ENCODE results near the gene FGF6.

Gene FGF6

DNA sequence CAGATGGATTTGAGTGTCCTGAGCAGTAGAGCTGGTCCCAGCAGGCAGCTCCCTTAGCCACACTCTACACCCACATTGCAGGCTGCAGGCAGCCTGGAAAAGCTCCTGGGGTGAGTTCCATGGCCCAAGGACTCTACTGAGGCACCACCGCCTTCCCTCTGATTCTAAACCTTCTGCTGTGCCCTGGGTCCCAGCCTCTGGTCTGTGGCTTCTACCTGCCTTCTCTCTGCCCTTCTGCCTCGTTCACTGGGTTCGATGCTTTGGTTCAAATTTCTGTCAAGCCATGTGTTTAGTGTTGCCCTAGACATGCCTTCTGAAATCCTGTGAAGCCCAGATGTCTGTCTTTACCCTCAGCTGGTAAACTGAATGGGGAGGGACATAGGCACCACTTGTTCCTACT, 1.5 kb upstream of the FGF6 start:
- no peak for DNase-seq (ENCODE audit: low read depth in 3 of 3)

GRCh38 chr12:4446335-4446734, 720 bp upstream of the FGF6 start:
- DNase-seq (ENCODE audit: low read depth in 3 of 3), result no peak

- no peak for DNase-seq (ENCODE audit: low read depth in 3 of 3)
Observed at GRCh38 chr12:4444031-4444430, 1.6 kb downstream of the FGF6 start.

GRCh38 chr12:4443616-4444015, 2.0 kb downstream of the FGF6 start:
- no peak for DNase-seq (ENCODE audit: low read depth in 3 of 3)

DNA sequence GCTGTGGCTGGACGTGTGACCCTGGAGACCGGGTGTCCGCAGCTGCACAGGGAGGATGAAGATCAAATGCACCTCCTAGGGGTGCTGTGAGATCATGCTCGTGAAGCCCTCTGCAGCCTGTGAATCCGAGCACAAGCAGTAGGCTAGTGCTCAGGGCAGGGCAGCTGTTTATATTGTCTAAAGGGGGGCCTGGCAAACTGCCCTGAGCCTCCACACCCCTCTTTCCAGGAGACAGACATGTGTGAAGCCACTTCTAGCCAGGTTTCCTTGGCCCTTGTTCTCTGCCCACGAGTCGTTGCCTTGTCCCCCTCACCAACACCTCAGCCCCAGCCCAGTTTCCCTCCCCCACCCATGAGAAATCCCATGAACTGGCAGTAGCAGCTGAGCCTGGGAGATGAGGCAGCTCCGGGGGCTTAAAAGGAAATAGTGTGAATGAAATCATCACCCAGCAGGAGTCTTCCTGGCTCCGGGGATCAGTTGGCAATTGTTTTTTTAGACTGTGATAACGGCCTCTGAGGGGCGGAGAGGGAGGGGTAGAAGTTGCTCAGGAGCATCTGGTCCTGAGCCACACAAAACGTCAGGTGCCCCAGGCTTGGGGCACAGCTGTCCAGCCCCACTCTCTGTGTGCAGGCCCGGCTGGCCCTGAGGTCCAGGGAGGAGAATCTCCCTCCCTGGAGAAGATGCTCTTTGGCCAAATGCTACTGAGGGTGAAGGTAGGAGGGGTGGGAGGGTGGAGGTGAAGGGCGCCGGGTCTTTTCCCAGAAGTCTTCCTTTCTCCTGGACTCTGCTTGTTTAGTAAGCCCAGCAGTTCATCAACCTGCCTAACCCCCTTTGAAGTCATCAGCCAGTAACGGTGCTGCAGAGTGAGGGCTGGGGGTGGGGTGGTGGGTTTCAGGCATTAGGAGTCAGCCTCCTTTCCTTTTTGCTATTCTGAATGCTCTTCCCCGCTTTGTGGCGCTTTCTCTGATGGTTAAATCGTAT, 4.0 kb downstream of the FGF6 start:
- DNase-seq (ENCODE audit: low read depth in 3 of 3), result no peak

- no peak for DNase-seq (ENCODE audit: low read depth in 3 of 3)
Observed at GRCh38 chr12:4440187-4440941, 5.3 kb downstream of the FGF6 start.

GRCh38 chr12:4439736-4440135, 5.9 kb downstream of the FGF6 start:
- DNase-seq (ENCODE audit: low read depth in 3 of 3), result no peak

GRCh38 chr12:4438834-4439596, 6.6 kb downstream of the FGF6 start:
- DNase-seq (ENCODE audit: low read depth in 3 of 3), result no peak

- DNase-seq (ENCODE audit: low read depth in 3 of 3), result no peak
Observed at GRCh38 chr12:4435537-4435936, 10.1 kb downstream of the FGF6 start.

DNA sequence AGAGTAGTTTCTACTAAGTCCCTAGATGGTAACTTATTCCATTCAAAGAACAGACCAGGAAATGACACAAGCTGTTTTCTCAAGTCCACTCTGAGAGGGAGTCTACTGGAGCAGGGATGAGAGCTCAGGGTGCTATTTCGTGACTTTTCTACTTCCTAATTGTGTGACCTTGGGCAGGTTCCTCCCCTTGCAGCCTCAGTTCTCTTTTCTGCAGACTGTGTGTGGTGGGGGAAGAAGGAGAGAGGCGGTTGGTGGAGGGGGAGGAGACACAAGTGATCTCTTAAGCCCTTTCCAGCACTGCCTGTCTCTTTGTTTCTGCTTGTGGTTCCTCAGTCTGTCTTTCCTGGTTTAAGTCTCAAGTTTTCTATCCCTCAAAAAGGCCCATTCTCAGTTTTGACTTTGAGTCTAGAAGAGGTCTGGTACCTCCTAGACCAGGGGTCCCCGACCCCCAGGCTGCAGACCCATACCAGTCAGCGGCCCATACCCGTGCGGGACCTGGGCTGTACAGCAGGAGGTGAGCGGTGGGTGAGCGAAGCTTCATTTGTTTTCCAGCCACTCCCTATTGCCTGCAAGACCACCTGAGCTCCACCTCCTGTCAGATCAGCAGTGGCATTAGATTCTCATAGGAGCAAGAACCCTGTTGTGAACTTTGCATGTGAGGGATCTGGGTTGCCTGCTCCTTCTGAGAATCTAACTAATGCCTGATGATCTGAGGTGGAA, 10.7 kb downstream of the FGF6 start:
- no peak for DNase-seq (ENCODE audit: low read depth in 3 of 3)

DNA sequence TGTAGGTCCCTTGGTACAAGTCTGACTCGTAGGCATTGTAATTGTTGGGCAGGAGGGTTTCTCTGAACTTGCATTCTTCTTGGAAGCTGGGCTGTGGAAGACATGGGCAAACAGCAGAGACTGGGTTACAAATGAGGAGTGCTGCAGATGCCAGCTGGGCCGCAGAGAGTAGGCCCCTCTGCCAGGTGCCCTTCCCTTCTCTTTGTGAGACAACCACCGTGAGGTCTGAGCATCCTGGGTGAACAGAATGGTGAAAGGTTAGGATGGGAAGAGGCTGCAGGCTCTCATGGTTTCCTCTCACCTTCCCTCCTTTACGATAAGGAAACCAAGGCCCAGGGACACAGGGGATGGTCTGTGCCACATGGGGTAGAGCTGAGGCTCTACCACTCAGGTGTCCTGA, 11.3 kb downstream of the FGF6 start:
- no peak for DNase-seq (ENCODE audit: low read depth in 3 of 3)

- no peak for DNase-seq (ENCODE audit: low read depth in 3 of 3)
Observed at GRCh38 chr12:4433745-4434058, 11.9 kb downstream of the FGF6 start.

DNA sequence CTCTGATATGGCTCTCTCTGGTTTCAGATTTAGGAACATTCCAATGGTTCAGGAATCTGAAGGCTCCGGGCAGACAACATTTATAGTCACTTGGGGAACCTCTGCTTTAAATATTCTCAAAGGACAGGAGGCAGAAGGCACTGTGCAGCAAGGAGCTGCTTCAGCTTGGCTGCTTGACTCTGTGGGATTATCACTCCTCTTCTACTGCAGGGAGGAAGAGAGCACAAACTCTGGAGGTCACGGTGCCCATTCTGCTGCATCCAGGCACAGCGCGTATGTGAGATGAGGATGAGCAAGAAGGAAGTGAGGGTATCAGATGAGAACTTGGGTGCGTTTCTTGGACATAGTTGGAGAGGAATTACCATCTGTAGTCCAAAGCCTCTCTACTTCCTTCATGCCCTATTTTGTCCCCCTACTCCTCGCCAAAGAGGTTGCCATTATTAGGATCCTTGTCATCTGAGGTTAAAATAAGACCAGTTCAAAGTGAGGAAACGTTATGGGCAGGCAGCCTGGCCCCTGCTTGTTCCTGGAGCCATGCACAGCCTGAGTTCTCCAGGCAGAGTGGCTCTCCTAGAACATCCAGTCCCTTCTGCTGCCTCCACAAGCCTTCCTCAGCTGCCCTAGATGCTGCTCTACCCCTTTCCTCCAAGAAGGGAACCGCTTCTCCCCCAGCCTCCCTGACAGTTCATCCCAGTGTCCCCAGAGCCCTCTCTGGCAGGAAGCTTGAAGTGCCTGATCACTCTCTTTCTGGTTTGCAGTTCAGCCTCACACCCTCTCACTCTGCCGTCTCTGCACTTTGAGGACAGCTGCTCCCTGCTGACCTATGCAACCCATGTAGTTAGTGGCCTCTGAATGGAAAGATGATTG, 12.5 kb downstream of the FGF6 start:
- no peak for DNase-seq (ENCODE audit: low read depth in 3 of 3)

DNA sequence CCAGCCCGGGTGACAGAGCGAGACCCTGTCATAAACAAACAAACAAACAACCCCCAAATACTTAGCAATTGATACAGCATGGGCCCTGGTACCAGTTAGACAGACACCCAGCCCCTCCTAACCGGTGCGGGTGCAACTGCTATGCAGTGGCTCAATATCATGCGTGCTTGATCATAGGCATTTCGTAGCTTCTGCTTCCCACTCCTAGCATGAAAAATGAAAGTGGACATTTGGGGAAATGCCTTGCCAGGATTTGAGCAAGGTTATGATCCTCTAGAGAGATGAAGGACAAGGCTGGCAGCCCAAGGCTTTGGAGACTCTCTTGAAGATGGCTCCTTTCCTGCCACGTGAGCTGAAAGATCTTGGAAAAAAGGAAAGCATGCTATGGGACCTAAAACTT, 13.7 kb downstream of the FGF6 start:
- DNase-seq (ENCODE audit: low read depth in 3 of 3), result no peak

DNA sequence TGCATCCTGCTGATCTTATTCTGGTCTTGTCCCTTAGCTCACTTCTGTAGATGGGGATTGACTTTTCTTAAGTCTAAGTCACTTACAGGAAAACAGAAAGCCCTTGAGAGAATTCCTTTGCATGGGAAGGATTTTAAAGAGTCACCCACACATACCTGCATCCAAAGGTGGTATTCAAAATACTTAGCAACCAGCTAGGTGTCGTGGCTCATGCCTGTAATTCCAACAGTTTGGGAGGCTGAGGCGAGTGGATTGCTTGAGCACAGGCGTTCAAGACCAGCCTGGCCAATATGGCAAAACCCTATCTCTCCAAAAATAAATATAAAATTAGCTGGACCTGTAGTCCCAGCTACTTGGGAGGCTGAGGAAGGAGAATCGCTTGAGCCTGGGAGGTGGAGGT, 14.2 kb downstream of the FGF6 start:
- DNase-seq (ENCODE audit: low read depth in 3 of 3), result no peak

GRCh38 chr12:4424422-4424821, 21.2 kb downstream of the FGF6 start:
- DNase-seq (ENCODE audit: low read depth in 3 of 3), result no peak

GRCh38 chr12:4423528-4424195, 22.0 kb downstream of the FGF6 start:
- no peak for DNase-seq (ENCODE audit: low read depth in 3 of 3)

GRCh38 chr12:4422985-4423384, 22.6 kb downstream of the FGF6 start:
- DNase-seq (ENCODE audit: low read depth in 3 of 3), result no peak

DNA sequence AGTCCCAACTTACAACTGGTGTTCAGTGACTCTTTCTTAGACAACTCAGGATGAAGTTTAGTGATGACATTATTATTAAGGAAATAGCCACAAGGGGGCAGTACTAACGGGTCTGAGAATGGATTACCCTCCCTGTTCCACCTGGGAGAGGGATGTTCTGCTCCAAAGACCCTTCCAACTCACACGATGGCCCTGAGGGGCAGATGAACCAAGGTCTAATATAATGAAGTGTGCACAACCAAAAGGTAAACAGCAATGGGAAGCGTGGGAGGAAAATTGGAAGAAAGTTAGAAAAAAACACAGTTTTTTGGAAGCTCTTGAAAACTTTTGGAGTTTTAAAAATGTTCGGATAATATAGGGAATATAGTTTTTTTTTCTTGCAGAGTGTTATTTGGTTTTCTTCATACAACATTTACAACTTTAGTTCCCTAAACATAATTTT, 24.0 kb downstream of the FGF6 start:
- DNase-seq (ENCODE audit: low read depth in 3 of 3), result peak in 2 of 3 donors; percentile 2 to 20

GRCh38 chr12:4420138-4420670, 25.4 kb downstream of the FGF6 start:
- DNase-seq (ENCODE audit: low read depth in 3 of 3), result no peak

Measured in stimulated activated CD4-positive, alpha-beta T cell treated with anti-CD3 and anti-CD28 coated beads, TNF-alpha, amount 100 ng/mL, for 48 hours (primary cell).